GM19240 (cell line): ENCODE data around the gene TMTC1.
"Not testable (repeated sequence)": the region's sequence is repeated elsewhere in the genome, so short reads cannot be mapped to it uniquely, and the experiment has no call there.

Experiments used
- DNase-seq: peaks from one replicate; pipeline ENCODE4 v3.0.0; 2011; ENCODE audit warnings: low spot score; ENCODE audit not compliant: insufficient read length

The TMTC1 gene

GRCh38 chr12:29578731-29579130 lies 205.0 kb downstream of the TMTC1 start:
- DNase-seq = no peak

DNA sequence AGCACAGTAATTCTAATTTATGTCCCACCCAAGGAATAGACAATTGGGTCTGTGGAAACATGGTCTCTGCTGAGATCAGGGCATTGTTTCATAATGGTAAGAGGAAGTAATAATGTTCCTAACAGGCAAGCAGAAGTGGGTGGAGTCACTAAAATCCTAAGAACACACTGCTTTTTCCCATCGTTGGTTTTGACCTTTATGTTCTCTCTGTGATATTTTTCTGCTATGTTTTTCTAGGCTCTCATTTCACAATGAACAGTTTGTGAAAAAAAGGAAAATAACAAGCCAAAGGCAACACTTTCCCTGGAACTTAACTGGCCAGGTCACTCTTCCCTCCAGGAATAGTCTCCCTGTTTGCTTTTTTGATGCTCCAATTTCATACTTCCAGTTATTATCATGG lies 205.7 kb downstream of the TMTC1 start:
- DNase-seq = no peak

GRCh38 chr12:29574500-29574899 lies 209.2 kb downstream of the TMTC1 start:
- DNase-seq = no peak

GRCh38 chr12:29572938-29573337 lies 210.8 kb downstream of the TMTC1 start:
- no peak for DNase-seq

GRCh38 chr12:29572464-29572863 lies 211.3 kb downstream of the TMTC1 start:
- no peak for DNase-seq

DNA sequence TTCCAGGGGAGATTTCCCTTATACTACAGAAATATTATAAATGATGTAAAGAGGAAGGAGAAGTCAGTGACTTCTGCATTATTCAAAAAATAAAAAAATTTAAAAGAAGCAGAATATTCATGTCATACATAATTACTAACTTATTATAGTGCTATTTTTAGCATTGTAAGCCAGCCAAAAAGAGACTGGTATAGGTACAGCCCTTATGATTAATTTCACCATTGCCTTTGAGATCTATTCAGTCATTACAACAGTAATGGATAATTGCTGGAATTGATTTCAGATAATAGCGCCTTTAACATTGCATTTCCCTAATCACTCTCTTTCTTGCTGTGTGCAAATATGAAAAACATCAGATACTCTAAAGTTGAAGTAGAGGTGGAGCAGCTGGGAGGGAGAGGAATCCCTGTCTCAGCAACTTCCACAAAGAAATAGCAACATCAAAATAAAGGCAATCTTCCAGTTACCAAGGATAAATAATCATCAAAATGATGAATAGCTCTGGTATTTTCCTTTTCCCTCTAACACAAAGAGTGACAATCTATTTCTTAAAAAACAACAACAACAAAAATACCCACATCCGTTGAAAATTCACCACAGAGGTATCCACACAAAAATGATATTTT lies 214.5 kb downstream of the TMTC1 start:
- DNase-seq = no peak

GRCh38 chr12:29566441-29566840 lies 217.3 kb downstream of the TMTC1 start:
- DNase-seq = no peak

- DNase-seq = no peak
These were observed 218.0 kb downstream of the TMTC1 start for GRCh38 chr12:29565727-29566126.

DNA sequence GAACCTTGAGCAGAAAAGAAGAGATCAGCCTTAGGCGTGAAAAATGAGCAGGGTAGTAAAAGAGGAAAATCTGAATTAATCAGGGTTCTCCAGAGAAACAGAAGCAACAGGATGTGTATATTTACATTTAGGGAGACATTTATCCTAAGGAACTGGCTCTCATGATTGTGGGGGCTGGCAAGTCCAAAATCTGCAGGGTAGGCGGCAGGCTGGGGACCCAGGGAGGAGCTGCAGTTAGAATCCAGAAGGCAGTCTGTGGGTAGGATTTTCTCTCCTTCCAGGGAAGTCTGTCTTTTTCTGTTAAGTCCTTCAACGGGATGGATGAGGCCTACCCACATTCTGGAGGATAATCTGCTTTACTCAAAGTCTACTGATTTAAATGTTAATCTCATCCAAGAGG lies 218.8 kb downstream of the TMTC1 start:
- DNase-seq = no peak

GRCh38 chr12:29563636-29564035 lies 220.1 kb downstream of the TMTC1 start:
- DNase-seq = no peak

- no peak for DNase-seq
These were observed 220.7 kb downstream of the TMTC1 start for GRCh38 chr12:29563071-29563470.

GRCh38 chr12:29562110-29562804 lies 221.5 kb downstream of the TMTC1 start:
- no peak for DNase-seq

- no peak for DNase-seq
These were observed 222.1 kb downstream of the TMTC1 start for GRCh38 chr12:29561664-29562071.

GRCh38 chr12:29559198-29559597 lies 224.5 kb downstream of the TMTC1 start:
- DNase-seq = no peak

- DNase-seq = no peak
These were observed 227.4 kb downstream of the TMTC1 start for GRCh38 chr12:29556363-29556762.

DNA sequence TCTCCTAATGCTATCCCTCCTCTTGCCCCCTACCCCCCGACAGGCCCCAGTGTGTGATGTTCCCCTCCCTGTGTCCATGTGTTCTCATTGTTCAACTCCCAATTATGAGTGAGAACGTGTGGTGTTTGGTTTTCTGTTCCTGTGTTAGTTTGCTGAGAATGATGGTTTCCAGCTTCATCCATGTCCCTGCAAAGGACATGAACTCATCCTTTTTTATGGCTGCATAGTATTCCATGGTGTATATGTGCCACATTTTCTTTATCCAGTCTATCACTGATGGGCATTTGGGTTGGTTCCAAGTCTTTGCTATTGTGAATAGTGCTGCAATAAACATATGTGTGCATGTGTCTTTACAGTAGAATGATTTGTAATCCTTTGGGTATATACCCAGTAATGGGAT lies 228.3 kb downstream of the TMTC1 start:
- not testable (repeated sequence) for DNase-seq

GRCh38 chr12:29552994-29553748 lies 230.6 kb downstream of the TMTC1 start:
- no peak for DNase-seq

- peak; percentile 8 for DNase-seq
These were observed 231.3 kb downstream of the TMTC1 start for GRCh38 chr12:29552324-29552927.

DNA sequence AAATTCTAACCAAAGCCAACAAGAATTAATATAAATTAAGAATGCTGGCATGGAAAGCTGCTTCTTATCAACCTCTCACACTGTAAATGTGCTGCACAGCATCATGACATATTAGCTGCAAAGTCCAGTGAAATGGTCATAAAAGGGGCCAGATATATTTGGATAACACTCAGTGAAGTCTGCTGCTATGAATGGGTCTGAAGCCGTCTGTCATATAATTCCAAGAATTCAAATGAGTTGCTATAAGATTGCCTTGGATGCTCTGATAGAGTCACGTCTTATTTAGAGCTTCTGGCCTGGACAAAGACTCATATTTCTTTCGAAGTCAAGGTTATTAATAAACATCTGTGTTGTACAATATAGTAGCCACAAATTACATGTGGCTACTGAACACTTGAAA lies 231.9 kb downstream of the TMTC1 start:
- no peak for DNase-seq

- DNase-seq = no peak
These were observed 235.9 kb downstream of the TMTC1 start for GRCh38 chr12:29547864-29548263.

DNA sequence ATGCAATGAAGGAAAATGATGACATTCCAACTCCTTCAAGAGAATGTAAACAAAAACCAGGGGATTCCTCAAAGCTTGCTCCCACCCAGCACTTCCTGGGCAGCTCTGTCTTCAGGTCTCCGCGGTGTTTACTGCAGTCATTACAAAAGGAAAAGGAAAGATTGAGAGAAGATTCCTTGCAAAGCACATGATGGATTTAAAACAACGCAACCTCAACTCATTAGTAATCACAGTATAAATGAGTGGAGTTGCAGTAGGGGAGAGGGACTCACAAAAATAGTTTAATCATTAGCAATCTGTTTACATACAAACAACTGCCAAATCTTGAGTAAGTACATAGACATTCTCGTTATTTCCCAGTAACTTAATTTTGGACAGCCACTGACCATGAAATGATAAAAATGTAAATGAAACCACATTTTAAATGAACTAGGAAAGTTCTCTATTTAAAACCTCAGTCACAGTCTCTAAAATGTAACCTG lies 236.6 kb downstream of the TMTC1 start:
- DNase-seq = no peak

DNA sequence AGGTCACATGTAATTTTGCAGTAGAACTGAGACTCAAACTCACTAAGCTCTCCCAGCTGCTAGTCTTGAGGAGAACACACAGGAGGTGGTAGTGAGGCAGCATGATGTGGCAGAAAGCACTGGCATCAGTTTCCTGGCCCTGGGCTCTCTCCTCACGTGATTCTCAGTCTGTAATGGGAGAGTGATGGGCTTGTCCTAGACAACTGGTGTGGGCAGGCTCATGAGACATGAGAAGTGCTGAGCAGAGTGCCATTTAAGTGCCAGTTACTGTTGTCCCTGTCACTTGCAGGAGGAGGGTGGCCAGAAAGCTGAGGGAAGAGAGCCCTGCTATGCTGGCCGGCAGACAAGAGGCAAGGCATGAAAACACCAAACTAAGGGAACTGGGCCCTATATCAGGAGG lies 237.7 kb downstream of the TMTC1 start:
- no peak for DNase-seq
